ENCODE measurements around the gene MCM6.

DNA sequence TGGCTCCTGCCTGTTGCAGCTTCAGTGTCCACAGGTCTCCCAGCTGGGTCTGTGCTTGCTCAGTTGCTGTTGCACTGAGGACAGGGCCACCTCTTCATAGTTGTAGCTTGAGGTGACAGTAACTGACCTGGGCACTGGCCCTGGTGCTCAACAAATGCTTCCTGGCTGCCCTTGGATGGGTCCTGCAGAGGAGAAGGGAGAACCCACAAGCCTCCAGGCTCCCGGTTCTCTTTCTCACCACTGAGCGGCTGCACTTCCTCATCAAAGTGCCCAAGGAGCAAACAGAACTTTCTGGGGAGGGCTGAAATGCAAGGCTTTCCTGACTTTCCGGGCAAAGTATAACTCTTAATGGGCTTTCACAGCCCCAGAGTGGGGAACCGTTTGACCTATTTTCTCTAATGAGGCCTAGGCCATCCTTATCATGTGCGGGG is 78.0 kb downstream of the MCM6 start:
- no peak for TF ChIP-seq EP300 (IDR thresholded peaks at IDR 0.05; ENCODE audit: low read depth)
- TF ChIP-seq, protein P1, sequence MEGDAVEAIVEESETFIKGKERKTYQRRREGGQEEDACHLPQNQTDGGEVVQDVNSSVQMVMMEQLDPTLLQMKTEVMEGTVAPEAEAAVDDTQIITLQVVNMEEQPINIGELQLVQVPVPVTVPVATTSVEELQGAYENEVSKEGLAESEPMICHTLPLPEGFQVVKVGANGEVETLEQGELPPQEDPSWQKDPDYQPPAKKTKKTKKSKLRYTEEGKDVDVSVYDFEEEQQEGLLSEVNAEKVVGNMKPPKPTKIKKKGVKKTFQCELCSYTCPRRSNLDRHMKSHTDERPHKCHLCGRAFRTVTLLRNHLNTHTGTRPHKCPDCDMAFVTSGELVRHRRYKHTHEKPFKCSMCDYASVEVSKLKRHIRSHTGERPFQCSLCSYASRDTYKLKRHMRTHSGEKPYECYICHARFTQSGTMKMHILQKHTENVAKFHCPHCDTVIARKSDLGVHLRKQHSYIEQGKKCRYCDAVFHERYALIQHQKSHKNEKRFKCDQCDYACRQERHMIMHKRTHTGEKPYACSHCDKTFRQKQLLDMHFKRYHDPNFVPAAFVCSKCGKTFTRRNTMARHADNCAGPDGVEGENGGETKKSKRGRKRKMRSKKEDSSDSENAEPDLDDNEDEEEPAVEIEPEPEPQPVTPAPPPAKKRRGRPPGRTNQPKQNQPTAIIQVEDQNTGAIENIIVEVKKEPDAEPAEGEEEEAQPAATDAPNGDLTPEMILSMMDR (IDR thresholded peaks at IDR 0.05) = no peak
- TF ChIP-seq POLR2A (IDR thresholded peaks at IDR 0.05) = no peak
